HuH-7.5 (cell line): Measurements from ENCODE around the gene NAV2.

ENCODE experiments used
- DNase-seq: peaks from one replicate; pipeline ENCODE4 v3.0.0; 2011; ENCODE audit warnings: low spot score

NAV2 gene

DNA sequence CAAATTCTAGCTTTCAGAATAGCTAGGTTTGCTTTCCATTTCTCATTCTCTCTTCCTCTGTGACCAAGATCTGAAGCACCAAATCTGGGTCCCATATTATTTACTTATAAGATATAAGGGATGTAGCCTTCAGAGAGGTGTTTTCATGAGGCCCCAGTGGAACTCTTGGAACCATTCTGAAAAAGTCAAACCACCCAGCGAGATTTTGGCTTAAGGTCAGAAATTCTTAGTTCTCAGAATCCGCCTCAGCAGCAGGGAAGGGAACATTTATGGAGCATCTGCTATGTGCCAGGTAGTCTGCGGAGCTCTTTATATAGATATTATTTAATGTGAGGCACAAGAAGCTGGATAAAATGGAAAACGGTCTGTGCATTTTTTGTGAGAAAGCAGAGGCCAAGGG lies 6.3 kb downstream of the NAV2 start:
- no peak for DNase-seq

GRCh38 chr11:19719960-19720359 lies 7.3 kb downstream of the NAV2 start:
- no peak for DNase-seq

DNA sequence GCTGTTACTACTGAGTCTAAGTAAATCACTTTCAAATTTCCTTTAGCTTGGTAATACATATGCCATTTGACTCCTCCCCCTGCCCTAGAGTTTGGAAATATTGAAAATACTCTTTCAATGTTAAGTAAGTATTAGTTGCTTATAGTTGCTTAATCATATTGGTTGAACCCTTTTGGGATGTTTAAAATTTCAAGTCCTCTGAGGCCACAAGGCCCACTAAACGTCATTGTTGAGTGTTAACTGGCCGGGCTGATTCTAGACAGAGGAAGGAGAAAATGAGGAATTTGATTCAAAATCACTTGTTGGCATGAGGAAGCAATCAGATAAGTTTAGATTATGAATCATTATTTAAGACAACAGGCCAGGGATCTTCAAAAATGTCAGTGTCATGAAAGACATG lies 8.5 kb downstream of the NAV2 start:
- DNase-seq: no peak

DNA sequence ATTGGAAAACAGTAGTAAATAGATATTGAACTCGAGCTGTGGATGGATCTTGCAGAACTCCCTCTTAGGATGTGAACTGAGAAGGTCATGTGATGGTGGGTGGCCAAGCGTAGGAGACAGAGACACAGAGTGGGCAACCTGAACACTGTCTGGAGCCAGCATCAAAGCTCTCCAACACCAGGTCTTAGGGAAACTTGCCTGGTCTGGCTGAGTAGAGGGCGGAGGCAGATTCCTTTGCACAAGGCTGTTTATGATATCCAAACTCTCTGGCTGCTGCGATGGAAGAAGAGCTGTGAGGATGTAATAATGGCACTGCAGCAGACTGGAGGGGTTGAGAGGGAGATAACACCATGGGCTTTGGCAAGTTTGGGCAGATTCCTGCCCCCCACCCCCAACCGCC lies 10.1 kb downstream of the NAV2 start:
- no peak for DNase-seq

- no peak for DNase-seq
These were observed 11.1 kb downstream of the NAV2 start for GRCh38 chr11:19723572-19724342.

DNA sequence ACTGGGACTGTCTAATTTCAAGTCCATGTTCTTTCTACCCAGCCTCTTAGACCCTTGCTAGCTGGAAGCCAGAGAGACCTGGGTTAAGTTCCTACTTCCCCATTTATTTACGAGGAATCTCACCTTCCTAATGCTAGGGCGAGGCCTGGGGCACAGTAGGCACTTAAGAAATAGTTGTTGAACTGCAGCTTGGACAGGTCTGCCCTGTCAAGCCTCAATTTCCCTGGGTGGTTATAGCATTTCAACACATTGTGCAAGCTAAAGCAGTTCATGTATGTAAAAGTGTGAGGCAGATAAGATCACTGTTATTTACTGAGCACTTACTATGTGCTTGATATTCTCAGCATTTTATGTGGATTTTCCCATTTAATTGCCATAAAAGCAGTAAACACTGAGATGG lies 12.1 kb downstream of the NAV2 start:
- no peak for DNase-seq

- DNase-seq: no peak
These were observed 12.9 kb downstream of the NAV2 start for GRCh38 chr11:19725379-19726079.

GRCh38 chr11:19727246-19727645 lies 14.6 kb downstream of the NAV2 start:
- DNase-seq: no peak

GRCh38 chr11:19728436-19728835 lies 15.8 kb downstream of the NAV2 start:
- DNase-seq: no peak

DNA sequence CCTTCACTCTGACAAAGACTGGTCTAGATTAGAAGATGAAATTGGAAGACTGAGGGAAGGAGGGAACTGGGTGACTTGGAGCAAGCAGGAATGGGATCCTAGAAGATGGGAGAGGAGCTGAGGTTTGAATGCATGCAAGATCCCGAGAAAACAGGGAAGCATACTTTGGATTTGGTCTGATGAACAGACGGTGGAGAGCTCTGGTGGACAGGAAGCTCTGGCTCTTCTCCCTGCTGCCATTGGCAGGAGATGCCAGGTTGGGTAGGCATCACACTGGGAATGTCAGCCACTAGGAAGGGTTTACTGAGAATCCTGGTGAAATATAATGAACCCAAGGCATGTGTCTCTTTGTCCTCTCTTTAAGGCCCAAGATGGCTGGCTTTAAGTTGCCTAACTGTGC lies 16.5 kb downstream of the NAV2 start:
- no peak for DNase-seq

- DNase-seq: no peak
These were observed 17.7 kb downstream of the NAV2 start for GRCh38 chr11:19730373-19730772.

DNA sequence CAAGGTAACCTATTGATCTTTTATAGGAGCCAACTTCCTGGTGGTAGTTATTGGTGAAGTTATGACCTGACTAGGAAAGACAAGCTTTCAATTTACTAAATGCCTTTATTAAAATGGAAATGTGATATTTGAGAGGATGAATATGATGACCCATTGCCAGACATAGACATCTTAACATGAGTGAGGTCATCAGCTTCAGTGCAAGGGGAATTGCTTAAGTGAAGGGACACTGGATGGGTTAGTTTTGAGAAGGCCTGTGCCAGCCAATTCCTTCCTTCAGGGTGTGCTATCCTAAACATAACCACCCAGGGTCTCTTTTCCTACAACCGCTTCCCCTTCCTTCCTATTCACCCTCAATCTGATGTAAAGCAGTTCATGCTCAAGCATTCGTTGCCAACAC lies 21.5 kb downstream of the NAV2 start:
- DNase-seq: no peak

GRCh38 chr11:19735157-19735908 lies 22.7 kb downstream of the NAV2 start:
- DNase-seq: no peak

GRCh38 chr11:19735909-19736498 lies 23.4 kb downstream of the NAV2 start:
- no peak for DNase-seq

- DNase-seq: no peak
These were observed 24.2 kb downstream of the NAV2 start for GRCh38 chr11:19736831-19737230.

DNA sequence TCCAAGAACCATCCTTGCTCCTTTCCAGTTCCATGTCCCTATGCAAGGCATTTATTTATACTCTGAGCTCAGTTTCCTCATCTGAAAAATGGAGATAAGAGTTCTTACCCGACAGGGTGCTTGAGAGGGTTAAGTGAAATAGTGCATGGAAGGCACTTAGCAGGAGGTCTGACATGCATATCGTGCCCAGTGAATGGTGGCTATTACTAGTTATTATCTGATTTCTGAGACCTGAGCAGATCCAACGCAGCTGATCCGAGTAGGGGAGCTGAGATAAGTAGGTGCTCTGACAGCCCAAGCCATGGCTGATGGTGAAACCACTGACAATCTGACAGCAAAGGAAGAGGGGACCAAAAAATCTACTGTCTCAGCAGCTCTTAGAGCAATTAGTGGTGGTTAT lies 24.9 kb downstream of the NAV2 start:
- no peak for DNase-seq

GRCh38 chr11:19738124-19738523 lies 25.5 kb downstream of the NAV2 start:
- DNase-seq: no peak

GRCh38 chr11:19739872-19740271 lies 27.2 kb downstream of the NAV2 start:
- DNase-seq: no peak

DNA sequence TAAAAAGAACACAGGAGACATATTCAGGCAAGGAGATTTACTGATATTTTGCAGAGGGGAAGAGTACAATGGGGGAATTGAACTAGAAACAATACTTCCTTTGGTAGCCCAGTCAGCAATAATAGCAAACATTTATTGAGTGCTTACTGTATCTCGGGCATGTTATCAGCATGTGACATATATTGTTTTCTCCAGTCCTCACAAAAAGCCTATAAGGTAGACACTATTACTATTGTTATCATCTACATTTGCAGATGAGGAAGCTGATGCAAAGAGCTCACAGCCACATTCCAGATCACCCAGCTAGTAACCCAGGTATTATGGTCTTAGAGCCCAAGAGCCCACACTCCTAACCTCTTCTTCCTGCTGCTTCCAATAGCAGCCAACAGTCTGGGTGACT lies 27.9 kb downstream of the NAV2 start:
- DNase-seq: no peak

GRCh38 chr11:19742588-19743292 lies 30.1 kb downstream of the NAV2 start:
- DNase-seq: peak; percentile 11

GRCh38 chr11:19743622-19744021 lies 31.0 kb downstream of the NAV2 start:
- no peak for DNase-seq

GRCh38 chr11:19744130-19744529 lies 31.5 kb downstream of the NAV2 start:
- DNase-seq: no peak
